Mucosa of rectum (tissue), 2 donors: ENCODE data around the gene LDAH.
A peak's percentile ranks its signal among the peaks of the same experiment; 100 is the strongest.

Source experiments
- H3K27ac ChIP-seq, 2 donors: one replicate each; pipeline ENCODE4 v1.7.0; 2013; ENCODE audit warnings: inconsistent platforms in 2 of 2, low read depth in 2 of 2, low read length in 2 of 2
- H3K27me3 ChIP-seq, 2 donors: one replicate each; pipeline ENCODE4 v1.7.0; 2013; ENCODE audit warnings: low read length in 2 of 2; ENCODE audit not compliant: control insufficient read depth in 2 of 2, insufficient read depth in 2 of 2
- H3K36me3 ChIP-seq, 2 donors: one replicate each; pipeline ENCODE4 v1.7.0; 2013; ENCODE audit warnings: low read length in 2 of 2; ENCODE audit not compliant: control insufficient read depth in 2 of 2, insufficient read depth in 2 of 2
- H3K4me1 ChIP-seq, 2 donors: one replicate each; pipeline ENCODE4 v1.7.0; 2013; ENCODE audit warnings: low read length in 2 of 2, mild to moderate bottlenecking in 1 of 2; ENCODE audit not compliant: control insufficient read depth in 2 of 2, insufficient read depth in 2 of 2
- H3K4me3 ChIP-seq, 2 donors: one replicate each; pipeline ENCODE4 v1.7.0; 2013; ENCODE audit warnings: low read length in 2 of 2
- H3K9ac ChIP-seq, 2 donors: one replicate each; pipeline ENCODE4 v1.7.0; 2013; ENCODE audit warnings: low read length in 2 of 2, low read depth in 1 of 2, mild to moderate bottlenecking in 1 of 2
- H3K9me3 ChIP-seq, 2 donors: one replicate each; pipeline ENCODE4 v1.7.0; 2013; ENCODE audit warnings: low read length in 2 of 2; ENCODE audit not compliant: control insufficient read depth in 2 of 2
- donor health status: healthy.
- donor health status: Normal muscosa, but diverticular disease.

The LDAH gene

DNA sequence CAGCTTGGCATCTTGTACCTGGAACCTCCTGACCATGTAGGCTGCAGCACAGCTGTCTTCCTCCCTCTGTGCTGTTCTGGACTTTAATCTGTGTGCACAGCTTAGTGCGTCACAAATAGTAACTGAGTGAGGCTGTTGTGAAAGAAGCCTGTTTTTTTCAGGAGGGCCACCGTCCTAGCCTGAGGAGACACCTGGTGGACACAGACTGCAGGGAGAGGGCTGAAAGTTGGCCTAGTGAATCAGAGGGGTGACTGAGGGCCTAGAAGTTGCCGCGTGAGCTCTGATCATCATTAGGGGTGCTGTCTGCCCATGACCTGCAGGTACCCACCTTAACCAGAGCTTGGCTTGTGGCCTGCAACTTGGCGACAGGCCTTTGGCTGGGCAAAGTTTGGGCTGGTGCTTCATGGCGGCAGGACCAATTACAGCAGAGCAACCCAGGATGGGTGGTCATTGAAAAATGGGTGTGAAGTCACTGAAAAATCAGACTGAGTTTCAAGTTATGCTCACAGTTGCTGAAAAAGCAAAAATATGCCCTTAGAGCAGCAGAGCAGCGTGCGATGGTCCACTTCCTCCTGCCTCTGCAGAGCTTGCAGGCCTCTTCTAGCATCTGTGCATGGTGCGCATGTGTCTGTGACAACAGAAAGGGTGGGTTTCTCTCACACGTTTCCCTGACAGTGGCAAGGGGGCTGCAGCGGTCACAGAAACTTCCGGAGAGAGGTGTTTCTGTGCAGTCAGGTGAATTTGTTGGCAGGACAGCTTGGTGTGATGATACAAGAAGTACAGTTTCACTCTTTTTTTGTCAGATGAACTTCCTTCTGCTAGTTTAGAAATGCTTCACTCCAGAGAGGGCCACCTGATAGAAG lies 146.3 kb downstream of the LDAH start:
- Histone ChIP-seq H3K9me3 (no peaks in the 10 kb centered on the region), H3K36me3 (peaks cover 0 to 4% of the 10 kb centered on the region in 2 donors), H3K27ac (peak overlapping the region; percentile 37 to 46), H3K27me3 (peaks cover 13 to 20% of the 10 kb centered on the region in 2 donors), H3K4me3 (no peak overlapping the region), H3K9ac (no peak overlapping the region), H3K4me1 (peaks cover 12 to 15% of the 10 kb centered on the region in 2 donors)

DNA sequence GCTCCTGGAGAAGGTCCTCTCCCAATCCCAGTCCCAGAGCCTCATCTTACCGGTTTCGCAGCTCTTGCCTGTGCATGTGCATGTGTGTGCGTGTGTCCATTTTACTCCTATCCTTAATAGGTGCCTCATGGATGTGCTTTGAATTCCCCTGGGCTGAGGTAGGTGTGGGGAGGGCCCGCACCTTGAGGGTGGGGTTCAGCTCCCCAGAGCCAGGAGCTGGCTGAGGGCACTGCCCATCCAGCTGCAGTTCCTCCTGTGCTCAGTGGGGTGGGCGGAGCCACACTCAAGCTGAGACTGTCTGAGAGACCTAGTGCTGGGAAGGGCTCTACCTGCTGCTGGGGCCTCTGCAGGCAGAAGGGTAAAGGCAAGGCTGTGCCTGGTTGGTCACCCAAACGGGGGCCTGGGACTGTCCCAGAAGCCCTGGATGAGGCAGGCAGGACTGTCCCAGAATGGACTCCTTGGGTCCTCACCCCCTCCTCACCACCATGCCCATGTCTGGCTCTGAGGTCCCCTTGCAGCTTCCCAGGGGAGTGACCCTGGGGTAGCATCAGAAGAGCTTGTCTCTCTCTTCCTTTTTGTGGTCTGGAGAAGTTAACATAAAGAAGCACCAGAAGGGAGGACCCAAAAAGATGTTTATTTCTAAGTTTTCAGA lies 147.1 kb downstream of the LDAH start:
- Histone ChIP-seq H3K27me3 (peaks cover 20 to 27% of the 10 kb centered on the region in 2 donors), H3K36me3 (peaks cover 0 to 3% of the 10 kb centered on the region in 2 donors), H3K27ac (peak overlapping the region; percentile 37 to 46), H3K4me3 (no peak overlapping the region), H3K4me1 (peaks cover 12 to 15% of the 10 kb centered on the region in 2 donors), H3K9me3 (no peaks in the 10 kb centered on the region), H3K9ac (no peak overlapping the region)

DNA sequence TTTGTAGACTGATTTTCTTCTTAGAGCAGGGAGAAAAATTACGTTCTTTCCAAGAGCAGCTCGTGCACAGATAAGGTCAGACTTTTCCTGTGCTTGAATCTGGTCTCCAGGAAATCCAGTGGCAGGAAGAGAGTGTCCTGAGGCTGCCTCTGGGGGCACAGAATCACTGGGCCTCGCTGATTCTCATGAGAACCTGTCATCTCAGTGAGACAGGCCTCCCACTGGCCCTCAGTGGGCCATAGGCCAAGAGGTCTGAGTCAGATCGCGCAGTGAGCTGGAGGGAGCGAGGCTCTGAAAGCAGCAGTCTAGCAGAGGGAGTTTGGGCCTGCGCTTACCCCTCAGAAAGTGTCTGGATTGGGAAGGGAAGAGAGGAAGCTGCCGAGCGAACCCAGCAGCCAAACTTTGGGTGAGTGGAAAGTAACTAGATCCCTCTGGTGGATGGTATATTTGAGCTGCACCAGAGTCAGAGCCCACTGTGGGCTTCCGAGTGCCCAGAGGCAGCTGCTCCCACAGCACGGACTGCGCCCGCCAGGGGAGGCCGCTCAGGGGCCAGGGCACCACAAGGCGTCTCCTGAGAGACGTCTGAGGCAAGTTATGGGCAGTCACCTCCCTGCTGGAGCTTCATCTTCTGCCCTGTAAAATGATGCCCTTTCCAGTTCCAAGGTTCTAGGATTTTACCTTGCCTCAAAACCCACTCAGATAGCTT lies 147.8 kb downstream of the LDAH start:
- no peaks in the 10 kb centered on the region for H3K9me3 ChIP-seq
- no peak overlapping the region for H3K9ac ChIP-seq
- H3K36me3 ChIP-seq: peaks cover 0 to 2% of the 10 kb centered on the region in 2 donors
- peaks cover 12 to 15% of the 10 kb centered on the region in 2 donors for H3K4me1 ChIP-seq
- peaks cover 26 to 31% of the 10 kb centered on the region in 2 donors for H3K27me3 ChIP-seq
- H3K27ac ChIP-seq: no peak overlapping the region
- no peak overlapping the region for H3K4me3 ChIP-seq

DNA sequence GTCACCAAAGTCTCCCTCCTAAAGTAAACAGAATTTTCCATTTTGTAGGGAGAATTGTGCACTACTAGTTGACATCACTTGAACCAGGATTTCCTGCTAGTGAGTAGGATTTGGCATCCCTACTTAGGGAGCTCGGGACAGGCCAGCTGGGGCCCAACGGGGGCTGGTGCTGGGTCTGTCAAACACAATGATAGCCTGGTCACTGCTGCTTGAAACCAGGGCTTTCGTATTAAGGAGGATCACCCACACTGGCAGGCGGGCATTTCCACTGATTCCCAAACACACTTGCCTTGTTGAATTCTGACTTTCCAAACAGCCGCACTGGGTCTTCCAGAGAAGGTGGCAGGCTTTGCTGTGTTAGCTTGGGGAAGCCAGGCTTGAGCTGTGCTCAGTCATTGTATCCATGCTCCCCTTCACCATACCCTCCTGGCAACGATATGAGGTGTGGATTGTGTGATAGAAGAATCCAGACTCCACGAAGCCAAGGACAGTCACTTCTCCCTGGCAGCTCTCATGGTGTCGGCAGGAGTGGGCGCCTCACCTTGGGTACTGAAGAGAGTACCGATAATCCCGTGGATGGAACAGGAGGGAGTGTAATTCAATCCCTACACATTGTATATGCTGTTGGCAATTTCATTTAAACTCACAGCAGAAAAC lies 148.5 kb downstream of the LDAH start:
- Histone ChIP-seq H3K9me3 (no peaks in the 10 kb centered on the region), H3K27ac (no peak overlapping the region), H3K36me3 (peaks cover 0 to 2% of the 10 kb centered on the region in 2 donors), H3K27me3 (peaks cover 33 to 37% of the 10 kb centered on the region in 2 donors), H3K4me1 (peaks cover 12 to 15% of the 10 kb centered on the region in 2 donors), H3K9ac (no peak overlapping the region), H3K4me3 (no peak overlapping the region)

DNA sequence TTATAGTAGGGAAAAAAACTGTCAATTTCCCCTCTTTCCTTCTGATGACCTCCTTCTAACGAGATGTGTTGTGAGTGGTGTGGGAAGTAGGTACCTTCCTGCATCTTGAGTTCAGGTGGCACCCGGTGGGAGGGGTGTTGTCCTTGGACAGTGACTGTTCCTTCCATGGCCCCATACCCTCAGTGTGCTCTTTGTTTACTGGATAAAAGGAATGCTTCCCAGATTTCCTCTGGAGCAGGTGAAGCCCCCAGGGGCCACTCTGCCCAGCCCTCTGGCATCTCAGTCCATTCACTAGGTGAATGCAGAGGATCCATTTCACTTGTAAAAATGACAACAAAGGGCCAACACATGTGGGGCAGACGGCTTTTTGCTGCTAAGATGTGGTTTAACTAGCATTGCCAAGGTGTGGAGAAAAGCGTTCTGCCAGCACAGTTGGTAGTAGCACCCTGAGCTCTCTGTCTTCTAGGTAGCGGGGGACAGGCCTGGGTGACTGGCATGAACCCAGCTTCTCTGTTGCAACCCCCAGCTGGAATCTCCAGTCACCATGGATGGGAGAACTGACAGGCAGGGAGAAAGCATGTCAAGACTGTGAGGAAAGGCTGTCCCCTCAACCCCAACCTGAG lies 149.1 kb downstream of the LDAH start:
- Histone ChIP-seq H3K27me3 (peaks cover 39% of the 10 kb centered on the region in 2 donors), H3K4me1 (peaks cover 12 to 15% of the 10 kb centered on the region in 2 donors), H3K9me3 (no peaks in the 10 kb centered on the region), H3K4me3 (no peak overlapping the region), H3K36me3 (no peaks in the 10 kb centered on the region), H3K27ac (no peak overlapping the region), H3K9ac (no peak overlapping the region)

DNA sequence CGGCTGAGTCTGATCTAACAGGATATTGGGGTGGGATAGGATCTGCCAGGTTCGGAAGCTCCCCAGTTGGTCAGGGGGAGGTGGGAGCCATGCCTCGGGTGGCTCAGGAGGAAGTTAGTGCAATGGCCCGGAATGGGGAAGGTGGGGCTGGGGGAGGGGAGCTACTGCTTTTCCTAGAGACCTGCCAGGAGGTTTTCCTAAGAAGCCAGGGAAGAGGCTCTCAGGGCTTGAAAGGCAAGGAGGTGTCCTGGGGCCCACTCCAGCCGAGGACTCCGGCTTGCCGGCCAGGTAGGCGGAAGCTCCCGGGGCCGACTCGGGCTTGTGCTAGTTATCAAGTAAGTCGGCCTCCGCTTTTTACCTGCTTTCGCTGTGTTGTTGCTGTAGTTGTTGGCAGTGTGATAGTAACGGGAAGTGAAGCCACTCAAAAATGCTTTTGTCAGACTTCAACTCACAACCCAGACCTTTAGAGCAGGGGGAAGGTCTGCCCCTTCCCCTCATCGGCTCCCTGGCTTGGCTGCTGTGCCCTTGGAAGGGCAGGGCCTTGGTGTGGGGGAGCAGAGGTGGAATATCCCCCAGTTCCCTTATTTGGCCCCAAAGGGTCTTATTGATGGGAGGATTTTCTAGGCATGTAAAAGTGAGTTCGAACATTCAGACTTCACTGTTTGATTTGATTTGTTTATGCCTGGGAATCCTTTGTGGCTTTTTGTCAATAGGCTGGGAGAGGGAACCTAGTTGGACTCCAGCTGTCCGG lies 150.5 kb downstream of the LDAH start:
- H3K27me3 ChIP-seq: peaks cover 50 to 53% of the 10 kb centered on the region in 2 donors
- no peaks in the 10 kb centered on the region for H3K9me3 ChIP-seq
- no peak overlapping the region for H3K9ac ChIP-seq
- H3K27ac ChIP-seq: no peak overlapping the region
- no peaks in the 10 kb centered on the region for H3K36me3 ChIP-seq
- no peak overlapping the region for H3K4me3 ChIP-seq
- peaks cover 12 to 15% of the 10 kb centered on the region in 2 donors for H3K4me1 ChIP-seq

DNA sequence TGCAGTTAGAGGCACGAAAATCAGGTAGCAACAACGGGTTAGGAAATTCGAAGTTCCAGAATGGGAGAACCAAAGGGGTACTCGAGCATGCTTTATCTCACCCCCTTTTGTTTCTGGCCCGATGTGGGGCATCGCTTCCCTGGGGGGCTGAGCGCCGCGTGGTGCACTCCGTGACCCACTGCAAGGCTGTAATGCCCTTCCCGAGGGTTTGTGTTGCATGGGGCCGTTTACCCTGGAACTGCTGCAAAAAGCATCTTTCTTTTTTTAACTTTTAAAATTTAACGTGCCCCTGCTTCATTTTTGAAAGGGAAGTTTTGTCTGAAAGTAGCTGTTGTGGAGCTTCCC lies 151.2 kb downstream of the LDAH start:
- no peaks in the 10 kb centered on the region for H3K9me3 ChIP-seq
- peaks cover 10 to 15% of the 10 kb centered on the region in 2 donors for H3K4me1 ChIP-seq
- H3K36me3 ChIP-seq: no peaks in the 10 kb centered on the region
- H3K9ac ChIP-seq: no peak overlapping the region
- no peak overlapping the region for H3K27ac ChIP-seq
- peaks cover 50 to 54% of the 10 kb centered on the region in 2 donors for H3K27me3 ChIP-seq
- no peak overlapping the region for H3K4me3 ChIP-seq

DNA sequence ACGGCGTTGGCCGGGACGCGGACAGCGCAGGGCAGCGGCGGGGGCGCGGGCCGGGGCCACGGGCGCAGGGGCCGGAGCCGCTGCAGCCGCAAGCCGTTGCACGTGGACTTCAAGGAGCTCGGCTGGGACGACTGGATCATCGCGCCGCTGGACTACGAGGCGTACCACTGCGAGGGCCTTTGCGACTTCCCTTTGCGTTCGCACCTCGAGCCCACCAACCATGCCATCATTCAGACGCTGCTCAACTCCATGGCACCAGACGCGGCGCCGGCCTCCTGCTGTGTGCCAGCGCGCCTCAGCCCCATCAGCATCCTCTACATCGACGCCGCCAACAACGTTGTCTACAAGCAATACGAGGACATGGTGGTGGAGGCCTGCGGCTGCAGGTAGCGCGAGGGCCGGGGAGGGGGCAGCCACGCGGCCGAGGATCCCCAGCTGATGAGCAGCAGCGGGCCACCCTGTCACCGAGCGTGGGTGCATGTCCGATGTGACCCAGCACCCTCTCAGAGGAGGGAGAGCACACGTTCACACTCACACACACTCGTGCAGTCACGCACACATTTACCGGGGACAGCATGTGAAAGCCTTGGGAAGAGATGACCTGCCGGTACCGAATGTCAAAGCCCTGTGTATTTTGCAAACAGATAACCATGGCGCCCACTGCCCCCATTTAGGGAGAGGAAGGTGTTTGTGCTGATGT lies 151.7 kb downstream of the LDAH start:
- Histone ChIP-seq H3K27ac (no peak overlapping the region), H3K4me3 (no peak overlapping the region)

More for the DNA sequence above, 151.7 kb downstream of the LDAH start:
- no peaks in the 10 kb centered on the region for H3K9me3 ChIP-seq
- peaks cover 8 to 14% of the 10 kb centered on the region in 2 donors for H3K4me1 ChIP-seq
- H3K9ac ChIP-seq: no peak overlapping the region
- peaks cover 53 to 55% of the 10 kb centered on the region in 2 donors for H3K27me3 ChIP-seq
- H3K36me3 ChIP-seq: no peaks in the 10 kb centered on the region
